ENCODE results near the gene NTN1.

DNA sequence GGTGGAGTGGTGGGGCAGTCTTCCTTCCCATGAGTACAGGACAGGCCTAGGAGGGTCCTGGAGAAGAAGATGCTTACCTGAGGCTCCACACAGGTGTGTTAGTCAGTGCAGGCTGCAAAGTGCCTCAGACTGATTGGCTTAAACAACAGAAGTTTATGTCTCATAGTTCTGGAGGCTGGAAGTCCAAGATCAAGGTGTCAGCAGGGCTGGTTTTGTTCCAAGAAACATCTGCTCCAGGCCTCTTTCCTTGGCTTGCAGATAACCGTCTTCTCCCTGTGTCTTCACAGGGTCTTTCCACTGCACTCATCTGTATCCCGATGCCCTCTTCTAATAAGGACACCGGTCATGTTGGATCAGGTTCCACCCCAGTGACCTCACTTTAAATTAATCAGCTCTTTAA lies 153.0 kb downstream of the NTN1 start:
- TF ChIP-seq, protein P1, sequence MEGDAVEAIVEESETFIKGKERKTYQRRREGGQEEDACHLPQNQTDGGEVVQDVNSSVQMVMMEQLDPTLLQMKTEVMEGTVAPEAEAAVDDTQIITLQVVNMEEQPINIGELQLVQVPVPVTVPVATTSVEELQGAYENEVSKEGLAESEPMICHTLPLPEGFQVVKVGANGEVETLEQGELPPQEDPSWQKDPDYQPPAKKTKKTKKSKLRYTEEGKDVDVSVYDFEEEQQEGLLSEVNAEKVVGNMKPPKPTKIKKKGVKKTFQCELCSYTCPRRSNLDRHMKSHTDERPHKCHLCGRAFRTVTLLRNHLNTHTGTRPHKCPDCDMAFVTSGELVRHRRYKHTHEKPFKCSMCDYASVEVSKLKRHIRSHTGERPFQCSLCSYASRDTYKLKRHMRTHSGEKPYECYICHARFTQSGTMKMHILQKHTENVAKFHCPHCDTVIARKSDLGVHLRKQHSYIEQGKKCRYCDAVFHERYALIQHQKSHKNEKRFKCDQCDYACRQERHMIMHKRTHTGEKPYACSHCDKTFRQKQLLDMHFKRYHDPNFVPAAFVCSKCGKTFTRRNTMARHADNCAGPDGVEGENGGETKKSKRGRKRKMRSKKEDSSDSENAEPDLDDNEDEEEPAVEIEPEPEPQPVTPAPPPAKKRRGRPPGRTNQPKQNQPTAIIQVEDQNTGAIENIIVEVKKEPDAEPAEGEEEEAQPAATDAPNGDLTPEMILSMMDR (IDR thresholded peaks at IDR 0.05; ENCODE audit: low read depth, low read length, poor library complexity, severe bottlenecking), result no peak
- no peak for TF ChIP-seq EZH2phosphoT487 (IDR thresholded peaks at IDR 0.05; ENCODE audit: borderline replicate concordance, low read length)

Measured in DOHH2 (cell line).